ENCODE measurements around the gene INSYN2B.

Gene INSYN2B

DNA sequence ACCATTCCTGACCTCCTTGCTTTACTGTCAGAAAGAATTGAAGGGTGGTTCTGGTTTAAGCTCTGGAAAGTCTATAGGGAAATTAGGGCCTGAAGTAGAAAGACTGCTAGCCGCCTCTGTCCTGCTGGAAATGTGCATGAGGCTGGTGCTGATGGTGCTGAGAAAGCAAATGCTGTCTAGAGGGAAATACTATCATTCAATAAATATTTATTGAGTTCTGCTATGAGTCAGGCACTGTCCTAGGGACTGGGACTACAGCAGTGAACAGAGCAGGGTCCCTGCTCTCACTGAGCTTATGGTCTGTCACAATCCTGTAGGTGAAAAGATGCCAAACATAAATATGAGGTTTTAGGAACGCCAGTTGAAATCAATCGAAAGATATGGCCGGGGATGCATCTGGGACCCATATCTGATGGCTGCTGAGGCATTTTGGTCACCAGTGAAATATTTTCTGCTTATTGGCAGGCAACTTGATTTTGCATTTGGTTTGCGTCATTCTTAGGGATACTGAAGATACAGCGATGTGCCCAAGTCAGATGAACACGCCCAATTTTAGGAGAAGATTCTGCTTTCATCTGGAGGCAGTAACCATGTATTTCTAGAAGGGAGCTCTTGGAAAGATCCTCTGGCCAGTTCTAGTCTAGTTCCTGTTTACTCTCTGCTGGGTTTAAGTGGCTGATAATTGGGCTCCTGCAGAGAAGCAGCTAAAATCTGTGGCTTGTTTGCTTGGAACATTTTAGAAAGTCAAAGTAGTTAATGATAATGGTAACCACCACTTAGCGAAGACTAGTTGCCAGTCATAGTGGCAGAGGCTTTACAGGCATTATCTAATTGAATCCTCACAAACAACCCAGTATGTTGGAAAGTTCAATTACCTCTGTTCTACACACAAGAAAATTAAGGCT, 73.3 kb downstream of the INSYN2B start:
- no peak for TF ChIP-seq POLR2A (IDR thresholded peaks at IDR 0.05; ENCODE audit: low read depth, low read length)
- no peak for DNase-seq (ENCODE audit: insufficient read length, low spot score)
- no peak for FAIRE-seq

DNA sequence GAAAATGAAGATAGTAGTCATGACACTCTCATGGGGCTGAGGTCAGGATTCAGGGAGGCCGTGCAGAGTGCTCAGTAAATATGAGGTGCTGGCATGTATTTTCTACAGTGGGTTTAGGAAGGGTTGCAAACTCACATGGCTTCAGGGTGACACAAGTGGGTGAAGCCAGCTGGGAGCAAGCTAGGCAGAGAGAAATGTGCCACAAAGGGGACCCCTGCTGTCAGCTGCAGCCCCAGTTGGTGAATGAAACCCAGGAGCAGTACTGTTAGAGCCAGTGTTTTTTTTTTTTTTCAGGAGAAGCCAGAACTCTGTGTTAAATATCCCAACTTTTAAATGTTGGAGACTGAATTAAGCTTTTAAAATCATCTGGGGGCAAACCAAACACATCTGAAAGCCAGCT, 75.3 kb downstream of the INSYN2B start:
- TF ChIP-seq POLR2A (IDR thresholded peaks at IDR 0.05; ENCODE audit: low read depth, low read length) = no peak
- DNase-seq (ENCODE audit: insufficient read length, low spot score) = no peak
- no peak for FAIRE-seq

DNA sequence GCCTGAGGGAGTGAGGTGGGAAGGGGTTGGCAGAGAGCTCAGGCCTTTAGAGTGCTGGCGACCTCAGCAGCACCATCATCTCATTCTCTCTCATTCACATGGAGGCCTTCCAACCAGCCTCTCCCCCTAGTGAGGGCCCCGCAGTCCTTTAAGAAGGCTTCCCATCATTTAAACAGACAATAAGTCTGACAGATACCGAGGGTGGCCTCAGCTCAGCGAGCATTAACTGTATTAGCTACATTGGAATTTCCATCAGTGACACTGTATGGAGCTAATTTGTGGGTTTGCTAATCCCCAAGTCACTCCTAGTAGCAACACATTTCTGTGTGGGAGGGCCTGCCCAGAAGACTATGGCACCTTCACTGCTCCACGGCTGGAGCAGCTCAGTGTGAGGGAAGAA, 75.8 kb downstream of the INSYN2B start:
- DNase-seq (ENCODE audit: insufficient read length, low spot score) (no peak), FAIRE-seq (no peak)
- no peak for TF ChIP-seq POLR2A (IDR thresholded peaks at IDR 0.05; ENCODE audit: low read depth, low read length)

DNA sequence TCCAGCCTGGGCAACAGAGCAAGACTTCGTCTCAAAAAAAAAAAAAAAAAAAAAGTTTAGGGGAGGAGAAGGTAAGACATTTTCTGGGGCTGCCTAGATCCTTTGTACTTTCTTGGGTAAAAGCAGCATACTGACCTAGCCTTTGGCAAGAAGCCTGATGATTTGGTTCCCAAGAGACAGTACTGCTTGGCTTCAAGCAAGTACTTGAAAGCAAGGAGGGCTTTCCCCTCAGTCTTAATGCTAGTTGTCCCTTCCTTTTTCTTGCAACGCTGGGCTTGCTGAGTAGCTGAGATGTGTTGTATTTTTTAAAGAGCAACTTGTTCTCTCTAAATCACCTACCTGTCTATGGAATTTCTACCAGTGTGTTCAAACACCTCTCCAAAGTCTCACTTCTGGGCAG, 76.2 kb downstream of the INSYN2B start:
- no peak for TF ChIP-seq POLR2A (IDR thresholded peaks at IDR 0.05; ENCODE audit: low read depth, low read length)
- DNase-seq (ENCODE audit: insufficient read length, low spot score) (no peak), FAIRE-seq (no peak)

DNA sequence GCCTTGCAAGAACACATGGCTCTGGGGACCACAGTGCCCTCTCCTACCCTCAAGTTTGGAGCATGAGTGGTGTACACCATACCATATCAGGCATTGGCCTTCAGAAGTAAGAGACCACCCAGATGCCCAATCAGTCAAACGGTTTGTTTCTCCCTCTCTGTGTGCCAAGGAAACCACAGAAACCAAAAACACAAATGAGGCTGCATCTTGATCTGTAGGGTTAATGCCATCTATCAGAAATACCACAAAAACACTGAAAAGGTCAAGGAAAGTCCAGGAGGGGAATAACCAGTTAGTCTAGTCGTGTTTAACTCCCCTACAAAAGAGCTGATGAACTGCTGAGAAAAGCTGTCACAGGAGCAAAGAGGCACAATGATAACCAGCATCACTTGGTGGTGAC, 78.4 kb downstream of the INSYN2B start:
- no peak for FAIRE-seq
- TF ChIP-seq POLR2A (IDR thresholded peaks at IDR 0.05; ENCODE audit: low read depth, low read length) = no peak
- no peak for DNase-seq (ENCODE audit: insufficient read length, low spot score)

DNA sequence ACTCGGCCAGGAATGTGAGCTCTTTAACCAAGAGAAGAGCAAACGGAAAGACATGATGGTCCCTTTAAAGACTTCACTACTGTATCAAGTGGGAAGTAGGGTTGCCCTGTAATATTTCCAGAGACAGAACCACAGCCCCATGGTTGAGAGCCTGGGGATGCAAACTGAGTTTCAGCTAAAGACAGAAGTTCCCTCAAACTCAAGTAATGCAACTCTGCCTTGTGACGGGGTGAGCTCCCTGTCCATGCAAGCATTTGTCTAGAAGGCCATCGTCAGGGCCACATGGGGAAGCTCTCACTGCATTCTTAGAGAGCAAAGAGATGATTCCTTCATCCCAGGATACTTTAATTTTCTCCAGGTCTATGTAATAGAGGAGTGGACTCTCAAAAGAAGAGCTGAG, 82.8 kb downstream of the INSYN2B start:
- no peak for DNase-seq (ENCODE audit: insufficient read length, low spot score)
- no peak for FAIRE-seq
- no peak for TF ChIP-seq POLR2A (IDR thresholded peaks at IDR 0.05; ENCODE audit: low read depth, low read length)

DNA sequence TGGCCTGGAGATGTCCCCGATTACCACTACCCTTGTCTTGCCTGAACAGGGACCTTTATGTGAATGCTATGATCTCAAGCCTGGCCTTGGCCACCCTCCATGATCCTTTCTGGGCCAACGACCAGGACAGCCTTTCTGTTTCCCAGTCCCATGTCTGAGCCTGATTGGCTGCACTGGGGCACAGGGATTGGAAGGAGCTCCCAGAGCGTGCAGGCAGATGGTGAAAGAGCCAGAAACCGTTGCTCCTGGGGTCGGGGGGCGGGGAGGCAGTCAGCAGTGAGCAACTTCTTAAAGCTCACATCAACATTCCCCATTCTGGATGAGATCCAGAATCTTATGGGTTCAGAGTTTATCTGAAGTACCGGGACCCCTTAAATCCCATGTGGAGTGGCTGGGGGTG, 84.4 kb downstream of the INSYN2B start:
- DNase-seq (ENCODE audit: insufficient read length, low spot score) = no peak
- no peak for TF ChIP-seq POLR2A (IDR thresholded peaks at IDR 0.05; ENCODE audit: low read depth, low read length)
- FAIRE-seq = no peak

DNA sequence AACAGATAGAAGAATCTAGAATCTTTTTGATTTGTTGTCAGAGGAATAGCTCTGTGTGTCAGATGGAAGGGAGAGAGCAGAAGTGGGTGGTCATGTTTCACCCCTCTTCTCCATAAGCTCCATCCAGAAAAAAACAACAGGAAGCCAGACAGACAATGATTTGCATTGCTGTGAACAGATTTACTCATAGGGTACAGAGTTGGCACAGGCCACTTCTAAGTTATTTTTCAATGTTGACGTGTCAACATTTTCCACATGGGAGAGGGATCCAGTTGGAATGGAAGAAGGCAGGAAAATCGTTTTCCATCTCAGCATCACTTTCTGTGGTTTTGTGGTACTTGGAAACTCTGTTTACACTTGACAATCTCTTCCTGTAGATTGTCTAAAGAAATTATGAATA, 86.7 kb downstream of the INSYN2B start:
- FAIRE-seq = no peak
- DNase-seq (ENCODE audit: insufficient read length, low spot score) = no peak
- no peak for TF ChIP-seq POLR2A (IDR thresholded peaks at IDR 0.05; ENCODE audit: low read depth, low read length)

DNA sequence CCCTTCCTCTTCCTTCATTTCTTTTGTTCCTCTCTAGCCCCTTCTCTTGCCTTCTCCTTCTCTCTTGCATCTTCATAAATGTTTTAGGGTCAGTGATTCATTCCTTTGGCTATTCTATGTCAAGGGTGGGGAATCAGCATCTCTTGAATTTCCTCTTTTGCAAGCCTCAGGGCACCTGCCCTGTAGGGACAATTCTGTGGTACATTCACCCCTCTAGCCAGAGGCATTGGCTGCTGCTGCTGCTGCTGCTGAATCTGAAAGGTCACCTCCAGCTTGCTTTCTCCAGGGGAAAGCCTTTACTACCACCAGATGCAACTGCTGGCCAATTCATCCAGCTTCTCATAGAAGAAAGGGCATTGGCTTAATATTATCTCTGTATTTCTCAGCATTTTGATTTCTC, 87.3 kb downstream of the INSYN2B start:
- no peak for FAIRE-seq
- TF ChIP-seq POLR2A (IDR thresholded peaks at IDR 0.05; ENCODE audit: low read depth, low read length) = no peak
- no peak for DNase-seq (ENCODE audit: insufficient read length, low spot score)

DNA sequence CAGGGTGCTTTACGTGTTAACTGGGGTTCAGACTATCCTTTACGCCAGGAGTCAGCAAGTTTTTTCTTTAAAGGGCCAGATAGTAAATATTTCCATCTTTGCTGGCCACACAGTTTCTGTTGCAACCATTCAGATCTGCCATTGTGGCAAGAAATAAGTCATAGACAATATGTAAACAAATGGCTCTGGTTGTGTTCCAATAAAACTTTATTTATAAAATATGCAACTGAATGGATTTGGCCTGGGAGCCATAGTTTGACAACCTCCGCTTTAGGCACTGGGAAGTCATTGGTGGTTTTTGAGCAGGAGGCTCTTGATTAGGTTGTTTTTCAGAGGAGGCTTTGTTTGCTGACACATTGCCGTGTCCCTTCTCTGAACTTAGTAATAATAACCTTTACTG, 90.7 kb downstream of the INSYN2B start:
- no peak for DNase-seq (ENCODE audit: insufficient read length, low spot score)
- FAIRE-seq = no peak
- no peak for TF ChIP-seq POLR2A (IDR thresholded peaks at IDR 0.05; ENCODE audit: low read depth, low read length)

DNA sequence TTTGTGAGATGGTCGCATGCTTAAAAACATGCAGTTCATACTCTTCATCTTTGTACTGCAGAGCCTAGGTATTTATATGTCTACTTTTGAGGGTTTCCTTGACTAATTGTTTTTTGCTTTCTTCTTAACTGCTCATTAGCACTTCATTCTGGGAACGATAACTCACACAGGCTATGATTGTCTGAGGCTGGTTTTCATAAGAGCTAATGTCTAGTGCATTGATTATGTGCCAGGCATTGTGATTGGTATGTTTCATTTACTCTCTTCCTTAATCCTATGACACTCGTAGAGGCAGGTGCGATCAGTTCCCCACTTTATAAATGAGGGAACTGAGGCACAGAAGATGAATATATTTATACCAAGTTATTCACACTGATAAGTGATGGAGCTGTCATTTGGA, 93.6 kb downstream of the INSYN2B start:
- FAIRE-seq (no peak), DNase-seq (ENCODE audit: insufficient read length, low spot score) (no peak)
- TF ChIP-seq POLR2A (IDR thresholded peaks at IDR 0.05; ENCODE audit: low read depth, low read length) = no peak

DNA sequence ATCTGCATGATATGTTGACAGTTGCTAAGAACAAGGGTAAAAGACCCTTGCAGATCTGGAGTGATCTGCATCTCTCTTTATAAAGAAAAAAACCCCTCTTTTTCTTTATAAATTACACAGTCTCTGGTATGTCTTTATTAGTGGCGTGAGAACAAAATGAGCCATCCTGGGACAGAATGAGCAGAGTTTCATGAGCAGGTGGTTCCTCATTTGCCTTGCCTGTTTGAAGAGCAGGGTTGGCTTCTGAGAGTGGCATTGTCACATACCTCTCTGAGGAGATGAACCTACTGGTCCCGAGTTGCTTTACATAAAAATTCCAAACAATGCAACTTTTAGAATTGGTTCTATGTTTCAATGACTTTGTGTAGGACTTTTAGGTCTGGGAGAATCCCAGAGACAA, 94.3 kb downstream of the INSYN2B start:
- FAIRE-seq (no peak), DNase-seq (ENCODE audit: insufficient read length, low spot score) (no peak)
- no peak for TF ChIP-seq POLR2A (IDR thresholded peaks at IDR 0.05; ENCODE audit: low read depth, low read length)

DNA sequence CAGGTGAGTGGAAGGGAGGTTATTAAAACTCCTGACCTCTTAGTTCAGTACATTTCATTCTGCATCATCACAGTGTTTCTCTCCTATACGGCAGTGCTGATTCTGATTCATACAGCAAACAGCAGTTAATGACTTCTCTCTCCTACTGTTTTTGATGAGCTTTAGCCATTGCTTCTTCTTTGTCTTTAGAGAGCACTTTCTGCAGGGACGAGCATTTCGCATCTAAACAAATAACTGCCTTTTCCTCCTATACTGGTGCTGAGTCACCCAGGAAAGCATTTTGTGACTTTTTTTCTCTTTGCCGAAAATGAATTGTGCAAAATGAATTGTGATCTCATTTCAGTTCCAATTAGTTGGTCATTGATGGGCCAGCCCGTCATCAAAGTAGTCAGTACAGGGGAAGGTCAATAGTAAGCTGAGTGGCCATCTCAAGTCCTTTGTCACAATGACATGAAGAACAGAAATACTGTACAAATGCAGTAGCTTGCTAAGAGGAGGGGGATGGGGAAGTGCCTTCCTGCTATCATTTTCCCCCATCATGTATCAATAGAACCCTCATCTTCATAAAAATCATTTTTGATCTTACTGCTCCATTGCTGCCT, 98.5 kb downstream of the INSYN2B start:
- no peak for FAIRE-seq
- DNase-seq (ENCODE audit: insufficient read length, low spot score) = no peak
- no peak for TF ChIP-seq POLR2A (IDR thresholded peaks at IDR 0.05; ENCODE audit: low read depth, low read length)

DNA sequence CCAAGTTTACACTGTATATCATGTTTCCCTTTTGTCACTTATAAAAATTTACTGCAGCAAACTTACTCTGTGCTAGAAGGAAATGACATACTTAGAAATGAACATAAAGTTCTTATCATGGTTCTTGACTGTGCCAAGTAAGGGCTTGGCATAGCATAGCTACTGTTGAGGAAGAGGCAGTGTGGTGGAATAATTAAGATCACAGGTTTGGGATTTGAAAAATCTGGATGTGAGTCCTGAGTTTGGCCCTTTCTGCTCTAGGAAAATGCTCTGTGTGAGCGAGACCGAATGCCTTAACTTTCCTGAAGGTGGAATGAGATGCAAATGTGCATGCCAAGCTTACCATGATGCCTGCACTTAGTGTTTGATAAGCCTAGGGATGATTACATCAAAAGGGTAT, 99.5 kb downstream of the INSYN2B start:
- no peak for FAIRE-seq
- no peak for TF ChIP-seq POLR2A (IDR thresholded peaks at IDR 0.05; ENCODE audit: low read depth, low read length)
- DNase-seq (ENCODE audit: insufficient read length, low spot score) = no peak

DNA sequence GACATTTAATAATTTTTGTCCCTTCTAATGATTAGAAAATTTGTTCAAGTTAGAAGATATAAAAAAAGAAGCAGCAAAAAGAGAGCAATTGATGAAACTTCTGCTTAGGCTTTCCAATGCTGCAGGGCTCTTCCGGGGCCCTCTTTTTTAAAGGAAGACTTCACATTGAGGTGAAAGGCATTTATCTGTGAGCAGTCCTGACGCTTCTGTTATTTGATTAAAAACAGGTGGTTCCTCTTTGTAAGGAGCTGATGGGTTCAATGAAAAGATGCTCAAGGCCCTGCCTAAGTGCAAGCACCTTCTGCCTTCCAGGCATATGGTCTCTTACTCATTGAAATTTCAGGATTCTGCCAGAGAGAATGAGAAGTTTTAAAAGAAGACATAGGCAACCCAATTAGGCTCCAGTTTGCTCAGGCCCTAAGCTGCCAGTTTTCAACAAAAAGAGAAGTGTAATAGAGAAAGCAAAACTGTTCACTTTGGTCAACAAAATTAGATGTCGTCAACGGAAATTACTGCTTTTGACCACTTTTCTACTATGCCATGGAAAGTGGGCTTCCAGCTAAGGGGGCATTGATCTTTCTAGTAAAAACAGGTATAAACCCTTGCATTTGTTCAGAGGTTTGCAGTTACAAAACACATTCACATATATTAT, 100.2 kb downstream of the INSYN2B start:
- FAIRE-seq (no peak), DNase-seq (ENCODE audit: insufficient read length, low spot score) (no peak)
- TF ChIP-seq POLR2A (IDR thresholded peaks at IDR 0.05; ENCODE audit: low read depth, low read length) = no peak
